Islet of Langerhans (tissue), 1 donor: ENCODE measurements around the gene PROP1.
"Not testable (repeated sequence)": the region's sequence is repeated elsewhere in the genome, so short reads cannot be mapped to it uniquely, and the experiment has no call there.

Experiments
- FAIRE-seq: peaks from one replicate; lab custom pipeline; 2011; peaks lifted over from hg19 to GRCh38; lab: Jason Lieb, UNC

The PROP1 gene

DNA sequence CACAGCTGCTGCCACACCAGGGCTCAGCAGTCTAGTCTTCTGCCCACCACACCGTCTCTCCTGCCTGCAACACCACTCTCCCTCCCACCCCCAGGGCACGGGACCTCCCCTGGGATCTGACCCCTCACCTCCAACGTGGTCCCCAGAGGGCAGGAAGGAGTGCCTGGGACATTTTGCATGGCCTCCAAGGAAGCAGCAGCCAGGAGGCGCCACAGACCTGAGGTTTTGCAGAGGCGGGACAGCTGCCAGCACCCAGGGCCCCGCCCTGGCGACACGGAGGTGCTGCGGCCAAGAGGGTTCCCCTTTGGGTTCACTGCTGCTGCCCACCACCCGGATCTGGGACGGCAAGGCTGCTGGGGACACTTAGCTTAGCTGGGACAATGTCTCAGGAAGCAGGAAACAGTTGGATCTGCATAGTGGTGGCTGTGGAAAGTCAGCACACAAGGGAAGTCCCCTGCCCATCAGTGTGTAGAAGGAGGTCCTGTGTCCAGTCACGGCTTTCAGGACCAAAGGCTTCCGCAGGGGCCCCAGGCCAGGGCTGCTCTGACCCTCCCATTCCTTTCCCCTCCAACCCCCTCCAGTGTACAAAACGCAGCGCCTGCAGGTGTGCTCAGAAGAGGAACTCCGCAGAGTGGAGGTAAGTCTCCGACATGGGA lies 13.8 kb downstream of the PROP1 start:
- FAIRE-seq = no peak

DNA sequence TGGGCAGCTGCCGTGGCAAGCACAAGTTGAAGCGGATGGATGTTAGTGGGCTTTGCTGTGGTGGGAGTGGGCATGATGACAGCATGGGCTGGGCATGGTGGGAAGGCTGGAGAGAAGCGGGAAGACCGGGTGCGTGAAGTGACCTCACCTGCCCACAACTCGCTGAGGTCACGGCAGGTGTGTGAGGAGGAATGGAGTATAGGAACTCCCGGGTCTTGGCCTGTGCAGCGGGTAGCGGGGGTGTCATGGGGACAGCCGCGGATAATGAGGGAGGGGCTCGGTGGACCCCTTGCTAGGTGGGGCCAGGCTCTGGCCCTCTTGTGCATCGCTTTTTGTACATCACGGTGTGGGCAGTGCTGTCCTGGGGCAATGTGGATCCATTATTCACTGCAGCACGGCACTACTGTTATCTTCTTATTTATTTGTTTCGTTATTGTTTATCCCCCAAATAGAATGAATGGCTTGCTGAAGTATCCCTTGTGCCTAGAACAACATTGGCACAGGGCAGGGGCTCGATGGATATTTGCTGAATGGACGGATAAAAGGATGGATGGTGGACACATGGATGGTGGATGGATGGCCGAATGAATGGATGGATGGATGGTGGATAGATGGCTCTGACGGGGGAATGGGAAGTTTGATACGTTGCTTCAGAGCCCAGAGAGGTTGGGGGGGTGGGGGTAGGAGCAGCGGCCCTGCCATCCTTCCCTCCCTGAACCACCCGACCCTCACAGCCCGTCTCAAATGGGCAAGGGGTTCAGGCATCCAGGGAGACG lies 14.6 kb downstream of the PROP1 start:
- no peak for FAIRE-seq

DNA sequence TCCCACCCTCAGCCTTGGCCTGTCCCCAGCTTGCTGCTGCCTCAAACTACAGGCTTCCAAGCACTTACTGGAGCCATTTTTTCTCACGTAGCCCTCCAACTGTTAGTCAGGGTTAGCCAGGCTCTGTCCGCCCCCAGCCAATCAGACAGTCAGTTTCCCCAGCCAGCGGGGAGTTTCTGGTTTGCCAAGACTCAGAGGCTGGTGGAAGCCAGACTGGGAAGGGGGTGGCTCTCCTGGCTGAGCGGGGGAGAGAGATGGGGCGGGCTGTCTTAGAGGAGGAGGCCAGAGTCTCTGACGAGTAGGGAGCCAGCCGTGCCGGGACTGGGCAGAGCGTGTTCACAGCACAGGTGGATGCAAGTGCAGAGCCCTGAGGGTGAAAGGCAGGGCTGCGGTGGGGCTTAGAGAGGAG lies 15.3 kb downstream of the PROP1 start:
- FAIRE-seq = no peak

DNA sequence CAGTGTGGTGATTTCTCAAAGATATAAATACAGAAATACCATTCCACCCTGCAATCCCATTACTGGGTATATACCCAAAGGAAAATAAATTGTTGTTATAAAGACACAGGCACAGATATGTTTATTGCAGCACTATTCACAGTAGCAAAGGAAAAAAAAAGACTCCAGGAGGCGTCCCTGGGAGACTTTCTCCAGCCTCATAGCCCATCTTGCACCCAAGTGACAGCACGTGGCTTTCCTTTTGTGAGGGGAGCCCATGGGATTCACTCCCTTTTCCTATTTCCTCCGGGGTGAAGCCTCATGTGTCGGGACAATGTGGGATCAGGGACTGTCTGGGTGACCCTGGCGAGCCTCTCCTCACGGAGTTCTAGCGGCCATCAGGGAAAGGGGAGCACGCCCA lies 18.4 kb downstream of the PROP1 start:
- FAIRE-seq = not testable (repeated sequence)

DNA sequence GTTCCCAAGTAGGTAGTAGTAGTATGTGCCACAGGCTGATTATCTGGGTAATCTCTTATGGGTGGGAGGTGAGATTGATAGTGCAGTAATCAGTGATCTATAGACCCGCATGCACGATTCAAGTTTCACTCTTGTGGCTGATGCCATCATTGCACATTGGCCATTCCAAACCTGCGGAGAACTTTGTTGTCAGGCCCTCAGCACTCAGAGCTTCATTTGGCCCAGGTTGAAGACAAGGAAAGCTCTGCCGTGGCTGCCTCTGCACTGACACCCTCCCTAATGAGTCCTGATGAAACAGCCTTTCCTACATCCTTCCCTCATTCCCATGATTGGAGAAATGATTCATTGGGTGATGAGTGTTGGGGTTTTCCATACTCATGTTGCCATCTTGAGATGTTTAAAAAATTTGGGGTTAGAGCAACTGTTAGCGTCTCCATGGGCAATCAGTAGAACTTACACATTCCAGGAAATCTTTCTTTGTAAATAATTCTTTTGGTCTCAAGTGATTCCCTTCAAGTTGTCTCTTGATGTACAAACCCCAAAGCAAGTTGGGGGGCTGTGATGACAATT lies 22.9 kb downstream of the PROP1 start:
- FAIRE-seq = no peak

DNA sequence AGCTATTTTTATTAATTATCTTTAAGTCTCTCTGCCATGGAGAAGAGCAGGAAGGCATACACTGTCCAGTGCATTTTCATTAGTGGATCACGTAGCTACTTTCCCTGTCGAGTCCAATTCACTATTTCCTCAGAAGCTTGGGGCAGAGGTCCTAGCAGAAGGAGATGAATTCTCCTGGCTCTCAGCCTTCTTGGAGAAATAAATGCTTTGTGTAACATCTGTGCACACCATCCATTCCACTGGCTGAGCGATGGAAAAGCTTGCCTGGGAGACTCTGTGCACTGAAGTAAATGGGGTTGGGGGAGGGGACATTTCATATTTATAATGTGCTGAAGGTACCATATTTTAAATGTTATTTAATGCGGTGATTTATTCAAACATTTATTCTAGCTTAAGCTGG lies 23.4 kb downstream of the PROP1 start:
- no peak for FAIRE-seq

DNA sequence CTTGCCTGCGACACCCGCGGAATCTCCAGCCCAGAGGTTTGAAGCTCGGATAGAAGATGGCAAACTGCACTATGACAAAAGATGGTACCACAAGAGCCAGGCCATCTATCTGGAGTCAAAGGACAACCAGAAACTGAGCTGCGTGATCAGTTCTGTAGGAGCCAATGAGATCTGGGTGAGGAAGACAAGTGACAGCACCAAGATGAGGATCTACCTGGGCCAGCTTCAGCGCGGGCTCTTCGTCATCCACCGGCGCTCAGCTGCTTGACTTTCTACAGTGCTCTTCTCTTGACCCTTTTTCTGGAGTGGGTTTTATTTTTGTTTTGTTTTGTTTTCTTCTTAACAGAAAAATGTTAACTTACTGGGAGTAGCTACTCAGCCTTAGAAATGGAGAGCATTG lies 24.0 kb downstream of the PROP1 start:
- FAIRE-seq = not testable (repeated sequence)

DNA sequence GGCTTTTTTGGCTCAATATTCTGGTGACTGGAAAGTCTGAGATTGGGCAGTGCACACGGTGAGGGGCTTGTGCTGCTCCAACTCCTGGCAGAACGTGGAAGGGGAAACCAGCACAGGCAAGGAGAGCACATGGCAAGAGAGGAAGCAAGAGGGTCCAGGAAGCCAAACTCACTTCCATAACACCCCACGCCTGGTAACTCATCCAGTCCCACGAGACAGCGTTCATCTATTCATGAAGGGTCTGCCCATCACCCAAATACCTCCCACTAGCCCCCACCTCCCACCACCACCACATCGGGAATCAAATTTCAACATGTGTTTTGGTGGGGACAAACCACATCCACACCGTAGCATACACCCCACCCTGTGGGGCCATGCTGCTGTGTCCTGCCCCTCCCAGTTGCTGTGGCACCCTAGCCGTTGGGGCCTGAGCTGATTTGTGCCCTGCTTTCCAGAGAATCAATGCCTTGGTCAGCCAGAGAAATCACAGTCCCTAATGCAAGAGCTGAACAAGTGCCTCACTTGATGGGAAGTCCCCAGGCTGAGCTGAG lies 27.3 kb downstream of the PROP1 start:
- FAIRE-seq = no peak

DNA sequence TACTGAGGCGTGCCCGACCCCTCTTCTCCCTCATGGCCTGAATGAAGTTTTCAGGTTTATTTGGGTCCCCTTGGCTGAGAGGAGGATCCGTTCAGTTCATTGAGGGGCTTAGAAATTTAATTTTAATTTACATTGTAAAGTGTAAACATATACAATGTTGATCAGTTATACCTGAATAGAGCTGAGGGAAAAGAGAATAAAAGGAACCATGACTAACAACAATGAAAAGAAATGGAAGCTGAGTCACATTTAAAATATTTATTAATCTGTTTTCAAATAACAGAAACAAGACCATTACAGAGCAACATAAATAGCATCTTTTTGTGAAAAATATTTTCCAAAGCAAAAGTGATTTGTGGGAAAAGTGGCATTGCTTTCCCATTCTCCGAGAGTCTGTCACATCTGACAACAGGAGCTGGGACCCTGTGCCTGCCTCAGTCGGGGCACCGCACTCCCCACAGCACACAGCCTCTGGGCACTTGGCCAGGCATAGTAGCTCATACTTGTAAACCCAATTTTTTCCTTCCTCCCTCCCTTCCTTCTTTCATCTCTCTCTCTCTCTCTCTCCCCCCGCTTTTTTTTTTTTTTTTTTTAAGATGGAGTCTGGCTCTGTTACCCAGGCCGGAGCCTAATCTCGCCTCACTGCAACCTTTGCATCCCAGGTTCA lies 28.7 kb downstream of the PROP1 start:
- FAIRE-seq = no peak

DNA sequence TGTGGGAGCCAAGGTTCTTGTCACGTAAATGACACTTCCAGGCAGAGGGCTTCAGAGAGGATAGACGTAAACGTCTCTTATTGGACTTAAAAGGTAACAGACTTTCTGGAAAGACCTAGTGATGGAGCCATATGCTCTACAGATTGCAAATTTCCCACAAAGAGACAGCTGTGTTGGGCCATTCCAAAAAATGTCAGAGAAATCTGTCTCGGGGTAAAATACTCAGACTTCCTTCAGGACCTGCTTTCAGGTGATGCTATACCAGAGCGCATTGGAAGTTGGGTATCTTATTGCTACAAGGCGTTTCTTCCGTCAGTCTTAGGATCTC lies 29.2 kb downstream of the PROP1 start:
- FAIRE-seq = no peak

DNA sequence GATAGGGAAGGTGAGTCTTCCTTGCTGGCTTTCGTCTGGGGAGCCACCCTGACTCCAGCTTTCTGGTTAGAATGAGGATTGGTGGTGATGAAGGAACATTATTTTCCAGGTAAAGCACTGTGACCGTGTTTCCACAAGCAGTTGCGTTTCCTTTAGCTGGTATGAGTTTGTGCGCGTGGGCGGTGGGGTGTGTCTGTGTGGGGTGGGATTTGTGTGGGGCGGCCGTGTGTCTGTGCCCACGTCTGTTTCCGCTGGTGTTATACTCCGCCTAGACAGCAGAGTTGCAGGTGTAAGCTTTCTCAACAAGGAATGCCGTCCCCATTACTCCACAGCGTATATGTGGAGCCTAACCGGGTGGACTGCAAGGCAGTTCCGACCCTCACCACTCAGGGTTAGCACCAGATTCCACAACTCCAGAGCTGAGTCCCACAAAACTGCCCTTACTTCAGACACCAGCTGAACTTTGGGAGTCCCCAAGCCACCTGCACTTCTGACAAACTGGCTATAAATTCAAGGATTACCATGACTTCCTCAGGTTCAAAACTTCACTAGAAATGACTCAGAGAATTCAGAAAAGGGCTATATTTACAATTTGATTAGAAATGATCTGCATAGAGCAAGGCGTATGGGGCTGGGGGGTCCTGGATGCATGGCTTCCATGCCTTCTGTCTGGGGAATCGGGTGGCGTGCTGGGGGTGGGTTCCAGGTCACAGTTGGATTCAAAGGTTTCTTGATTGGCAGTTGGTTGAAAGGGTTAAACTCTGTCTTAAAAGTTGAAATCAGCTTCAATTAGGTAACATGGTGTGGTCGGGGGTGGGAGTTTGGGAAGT lies 29.8 kb downstream of the PROP1 start:
- FAIRE-seq = no peak

DNA sequence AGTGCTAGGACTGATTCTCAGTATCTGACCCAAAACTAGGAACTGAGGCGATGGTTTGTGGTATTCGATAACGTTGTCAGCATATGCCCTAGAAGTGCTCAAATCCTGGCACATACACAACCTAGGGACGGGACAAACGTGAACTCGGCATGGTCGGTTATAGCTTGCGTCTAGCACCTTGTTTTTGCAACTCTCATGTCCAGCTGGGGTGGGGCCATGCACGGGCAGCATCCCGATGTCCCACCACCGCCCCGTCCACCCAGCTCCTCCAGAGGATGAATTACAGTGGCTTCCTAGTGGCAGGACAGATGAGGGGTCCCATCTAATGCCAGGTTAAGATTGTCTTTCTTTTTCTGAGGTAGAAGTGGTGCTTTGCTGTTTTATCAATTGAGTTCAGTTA lies 31.6 kb downstream of the PROP1 start:
- FAIRE-seq = no peak

DNA sequence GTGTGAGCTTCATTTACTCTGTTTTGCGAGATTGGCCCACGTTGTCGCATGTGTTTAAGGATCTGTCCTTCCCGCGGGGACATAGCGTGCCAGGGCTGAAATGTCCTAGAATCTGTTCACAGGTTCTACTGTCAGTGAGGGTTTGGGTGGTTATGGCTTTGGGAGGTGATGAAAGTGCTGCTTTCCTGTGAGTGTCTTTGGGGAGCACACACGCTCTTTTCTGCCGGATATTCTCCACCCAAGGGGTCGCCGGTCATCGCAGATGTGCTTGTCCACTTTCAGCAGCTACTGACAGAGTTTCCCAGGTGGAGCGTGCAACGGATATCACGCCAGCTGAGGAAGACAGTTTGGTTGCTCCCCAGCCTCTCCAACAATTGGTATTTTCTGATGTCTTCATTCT lies 32.1 kb downstream of the PROP1 start:
- no peak for FAIRE-seq

DNA sequence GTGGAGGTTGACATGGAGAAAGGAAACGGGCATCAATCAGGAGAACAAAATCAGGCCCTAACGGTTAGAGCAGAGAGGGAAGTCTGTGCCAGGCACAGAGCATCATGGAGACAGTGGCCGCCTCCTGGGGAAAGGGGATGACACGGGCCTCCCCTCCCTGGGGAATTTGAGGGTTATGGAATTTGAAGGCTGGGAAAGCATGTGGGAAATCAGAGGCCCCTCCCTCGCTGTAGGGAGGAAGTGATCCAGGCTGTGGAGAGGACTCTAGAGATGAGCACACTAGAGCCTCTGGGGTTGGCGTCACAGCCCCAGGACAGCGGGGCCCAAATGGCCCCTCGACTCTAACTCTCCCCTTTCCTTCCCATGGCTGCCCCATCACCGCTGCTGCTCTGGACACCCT lies 36.7 kb downstream of the PROP1 start:
- no peak for FAIRE-seq

DNA sequence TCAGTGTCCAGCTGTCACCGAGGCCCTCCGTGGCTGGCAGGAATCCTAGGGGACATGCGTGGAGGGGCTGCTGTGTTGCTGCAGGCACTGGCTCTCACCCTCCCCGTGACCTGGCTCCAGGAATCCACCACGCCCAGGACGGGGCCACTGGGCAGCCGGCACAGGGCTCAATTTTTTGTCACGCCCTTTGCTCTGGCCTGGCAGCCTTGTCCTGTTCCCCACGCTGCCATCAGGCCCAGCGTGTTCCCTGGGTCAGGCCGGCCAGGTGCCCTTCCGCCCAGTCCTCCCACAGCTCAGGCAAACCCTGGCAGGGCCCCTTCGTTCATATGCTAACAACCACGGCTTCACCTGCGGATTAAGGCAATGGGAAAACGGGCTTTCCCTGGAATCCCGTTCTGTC lies 37.3 kb downstream of the PROP1 start:
- FAIRE-seq = no peak

DNA sequence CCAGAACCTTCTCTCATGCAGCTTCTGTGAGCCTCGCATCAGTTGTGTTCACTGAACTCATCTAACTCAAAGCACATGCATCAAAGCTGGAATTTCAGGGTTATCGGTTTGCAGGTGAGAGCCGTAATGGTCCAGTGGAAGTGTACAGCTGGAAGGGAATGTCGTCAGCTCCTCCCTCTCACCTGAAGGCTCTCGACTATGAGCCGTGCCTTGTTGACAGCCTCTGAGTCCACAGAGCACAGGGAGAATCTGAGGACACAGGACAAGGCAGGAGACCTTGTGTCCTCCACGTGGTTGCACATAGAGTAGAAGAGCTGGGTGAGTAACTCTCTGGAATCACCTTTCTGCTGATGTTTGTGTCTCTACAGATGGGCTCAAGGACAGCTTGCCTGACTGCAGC lies 38.8 kb downstream of the PROP1 start:
- no peak for FAIRE-seq

DNA sequence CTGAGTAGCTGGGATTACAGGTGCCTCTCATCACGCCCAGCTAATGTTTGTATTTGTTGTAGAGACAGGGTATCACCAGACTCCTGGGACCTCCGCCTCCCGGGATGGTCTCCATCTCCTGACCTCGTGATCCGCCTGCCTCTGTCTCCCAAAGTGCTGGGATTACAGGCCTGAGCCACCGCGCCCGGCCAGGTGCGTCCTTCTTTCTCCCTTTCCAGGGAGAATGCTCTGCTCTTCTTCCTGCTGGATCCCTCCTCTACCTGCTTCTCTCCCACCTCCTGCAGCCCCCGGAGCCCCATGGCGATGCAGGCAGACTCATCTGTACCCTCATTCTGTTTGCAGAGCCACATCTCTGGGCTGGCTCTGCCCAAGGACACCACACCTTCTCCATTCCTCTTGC lies 42.9 kb downstream of the PROP1 start:
- not testable (repeated sequence) for FAIRE-seq

DNA sequence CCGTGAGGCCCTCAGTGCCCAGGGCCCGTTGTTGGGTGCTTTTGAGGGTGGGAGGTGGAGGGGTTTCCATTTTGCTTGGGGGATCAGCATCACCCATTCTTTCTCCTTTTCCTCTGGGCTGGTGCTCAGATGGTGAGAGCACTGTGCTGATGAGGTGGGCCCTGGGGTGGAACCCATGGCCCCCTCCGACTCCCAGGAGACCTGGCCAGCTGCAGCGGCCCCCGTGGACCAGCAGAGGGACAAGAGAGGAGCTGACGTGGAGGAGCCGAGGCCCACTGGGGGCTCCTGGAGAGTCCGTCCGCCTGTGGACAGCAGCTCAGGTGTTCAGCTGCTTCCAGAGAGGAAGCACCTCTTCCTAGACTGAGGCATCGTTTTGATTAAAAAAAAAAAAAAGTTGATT lies 46.4 kb downstream of the PROP1 start:
- not testable (repeated sequence) for FAIRE-seq

DNA sequence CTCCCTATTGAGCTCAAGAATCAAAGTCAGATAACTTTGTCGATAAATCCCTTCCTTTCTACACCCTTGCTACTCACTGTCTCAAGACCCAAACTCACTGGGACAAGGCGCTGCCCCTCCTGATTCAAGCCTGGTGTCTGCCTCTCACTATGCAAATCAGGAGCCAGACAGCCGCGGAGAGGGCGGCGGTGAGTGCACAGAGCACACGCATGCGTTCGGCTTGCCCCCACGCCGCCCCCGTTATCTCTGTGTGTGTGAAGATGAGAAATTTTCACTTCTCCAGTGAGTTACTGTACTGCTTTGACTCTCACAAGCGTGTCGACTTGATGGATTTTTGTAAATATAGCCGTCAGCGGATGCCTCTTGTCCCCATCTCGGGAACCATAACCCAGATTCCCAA lies 47.0 kb downstream of the PROP1 start:
- not testable (repeated sequence) for FAIRE-seq

DNA sequence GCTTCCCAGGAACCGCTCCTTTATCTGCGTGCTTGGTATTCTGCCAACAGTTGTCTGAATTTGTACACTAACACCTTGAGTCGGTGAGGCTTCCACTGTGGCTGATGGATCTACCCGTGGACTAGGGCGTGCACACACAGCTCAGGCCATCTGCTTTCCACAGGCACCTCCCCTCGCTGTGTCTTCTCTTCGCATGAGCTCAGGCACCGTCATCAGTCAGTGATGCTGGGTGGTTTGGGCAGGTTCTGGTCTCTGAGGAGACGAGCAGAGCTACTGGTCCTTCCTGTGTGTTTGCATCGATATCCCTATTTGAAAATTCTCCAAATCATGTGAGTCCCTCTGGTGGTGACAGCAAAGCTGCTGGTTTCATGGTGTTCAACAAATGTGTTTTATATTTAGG lies 48.1 kb downstream of the PROP1 start:
- peak; percentile 95 for FAIRE-seq

DNA sequence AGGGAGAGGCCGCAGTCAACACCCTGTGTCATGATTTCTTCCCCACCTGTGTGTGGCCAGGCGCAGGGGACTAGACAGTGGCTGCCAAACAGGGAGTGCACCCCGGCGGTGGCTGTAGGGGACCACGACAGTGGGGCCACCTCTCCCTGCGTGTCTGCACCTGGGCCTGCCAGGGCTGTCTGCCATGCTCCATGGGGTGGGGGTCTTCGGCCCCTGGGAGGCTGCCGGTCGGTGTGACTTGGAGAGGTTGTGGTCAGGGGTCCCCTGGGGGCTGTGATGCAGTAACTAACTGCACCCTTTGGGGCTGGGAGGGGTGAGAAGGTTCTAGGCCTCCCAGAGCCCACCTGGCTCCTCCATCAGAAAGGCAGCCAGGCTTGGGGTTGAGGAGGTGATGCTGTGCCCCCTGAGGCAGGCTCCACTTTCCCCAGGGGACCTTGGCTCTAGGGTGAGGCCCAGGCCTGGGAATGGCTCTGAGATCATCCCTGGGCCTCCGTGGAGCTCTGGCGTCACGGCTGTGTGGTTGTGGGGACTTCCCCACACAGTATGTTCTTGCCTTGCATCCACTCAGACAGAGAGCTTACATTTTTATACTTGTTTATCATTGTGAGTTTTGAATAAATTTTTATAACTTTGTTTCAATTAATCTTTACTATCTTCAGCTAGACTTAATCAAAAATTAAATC lies 50.3 kb downstream of the PROP1 start:
- FAIRE-seq = peak; percentile 78

DNA sequence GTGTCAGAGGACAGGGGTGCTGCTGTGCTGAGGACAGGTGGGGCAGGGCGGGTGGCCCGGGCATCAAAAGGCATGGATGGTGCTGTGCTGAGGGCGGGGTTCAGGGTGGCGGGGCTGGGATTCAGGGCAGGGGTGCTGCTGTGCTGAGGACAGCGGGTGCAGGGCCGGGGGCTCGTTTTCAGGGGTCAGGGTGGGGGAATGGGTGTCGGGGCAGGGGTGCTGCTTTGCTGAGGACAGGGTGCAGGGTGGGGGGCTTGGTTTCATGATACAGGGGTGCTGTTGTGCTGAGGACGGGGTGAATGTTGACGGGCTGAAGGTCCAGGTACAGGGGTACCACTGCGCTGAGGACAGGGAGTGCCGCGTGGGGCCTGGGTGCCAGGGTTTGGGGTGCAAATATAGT lies 50.9 kb downstream of the PROP1 start:
- FAIRE-seq = not testable (repeated sequence)
